CD14-positive monocyte (primary cell): ENCODE results near the gene KCNJ2. TPM values are rescaled to one million over a fixed set of nuclear protein-coding genes. Genes with fewer than 3 reads are reported as not detected.

Experiments
- DNase-seq, 3 donors: peaks; one replicate each; pipeline ENCODE4 v3.0.0-alpha.2; 2011 to 2022
- H2AFZ ChIP-seq: 2 replicates; pipeline ENCODE4 v1.6.0; 2012; ENCODE audit warnings: mild to moderate bottlenecking, low read depth, low read length, inconsistent platforms; ENCODE audit not compliant: insufficient read depth, poor library complexity, severe bottlenecking
- H3K27ac ChIP-seq, 2 donors: 1 replicate in 1 of 2; 2 replicates in 1 of 2; pipeline ENCODE4 v1.5.1; 2012 to 2013; ENCODE audit warnings: low read length in 2 of 2, control low read depth in 1 of 2, inconsistent platforms in 1 of 2, low read depth in 1 of 2, mild to moderate bottlenecking in 1 of 2
- H3K27me3 ChIP-seq, 2 donors: one replicate each; pipeline versions ENCODE4 v1.6.0 to v1.6.1; 2011 to 2013; ENCODE audit warnings: low read length in 2 of 2; ENCODE audit not compliant: control insufficient read depth in 2 of 2, insufficient read depth in 2 of 2
- H3K36me3 ChIP-seq, 2 donors: replicated peaks in 1 of 2; 1 replicate in 1 of 2; 2 replicates in 1 of 2; pipeline versions ENCODE4 v1.5.1 to v1.6.1; 2012 to 2013; ENCODE audit warnings: low read length in 2 of 2, control low read depth in 1 of 2, inconsistent platforms in 1 of 2, mild to moderate bottlenecking in 1 of 2; ENCODE audit not compliant: insufficient read depth in 2 of 2, control insufficient read depth in 1 of 2
- H3K4me1 ChIP-seq, 2 donors: 1 replicate in 1 of 2; 2 replicates in 1 of 2; pipeline versions ENCODE4 v1.5.1 to v1.6.1; 2012 to 2013; ENCODE audit warnings: low read length in 2 of 2, control low read depth in 1 of 2, inconsistent platforms in 1 of 2, mild to moderate bottlenecking in 1 of 2, moderate library complexity in 1 of 2; ENCODE audit not compliant: insufficient read depth in 2 of 2, control insufficient read depth in 1 of 2
- H3K4me2 ChIP-seq: replicated peaks from 2 replicates; pipeline ENCODE3; 2012; ENCODE audit warnings: low read length, moderate library complexity, mild to moderate bottlenecking; ENCODE audit not compliant: poor library complexity, severe bottlenecking; ENCODE audit errors: extremely low read depth
- H3K4me3 ChIP-seq, 3 experiments: fragments of 200-600 bp in 1 of 3; sonication (generic) in 1 of 3; replicated peaks in 1 of 3; 1 replicate in 2 of 3; 2 replicates in 1 of 3; pipeline ENCODE4 v1.5.1; 2011 to 2013; ENCODE audit warnings: low read length in 3 of 3, mild to moderate bottlenecking in 3 of 3, control low read depth in 2 of 3, low read depth in 2 of 3, inconsistent platforms in 1 of 3, moderate library complexity in 1 of 3
- H3K79me2 ChIP-seq: 2 replicates; pipeline ENCODE4 v1.6.0; 2012; ENCODE audit warnings: mild to moderate bottlenecking, control low read depth, inconsistent platforms, low read length, moderate library complexity; ENCODE audit not compliant: insufficient read depth
- H3K9ac ChIP-seq: 2 replicates; pipeline ENCODE4 v1.6.0; 2017; ENCODE audit warnings: low read length, mild to moderate bottlenecking; ENCODE audit not compliant: insufficient read depth, poor library complexity, severe bottlenecking
- H3K9me3 ChIP-seq, 2 donors: replicated peaks in 1 of 2; 1 replicate in 1 of 2; 2 replicates in 1 of 2; pipeline versions ENCODE4 v1.5.1 to v1.6.1; 2012 to 2013; ENCODE audit warnings: low read length in 2 of 2, control low read depth in 1 of 2; ENCODE audit not compliant: control insufficient read depth in 1 of 2, insufficient read depth in 1 of 2
- H4K20me1 ChIP-seq: 2 replicates; pipeline ENCODE4 v1.6.0; 2012; ENCODE audit warnings: mild to moderate bottlenecking, low read length, control low read depth, moderate library complexity; ENCODE audit not compliant: insufficient read depth
- H3K27ac Mint-ChIP-seq, 7 donors: one replicate each; pipeline ENCODE4 v1.8.0; 2020; ENCODE audit warnings: mild to moderate bottlenecking in 7 of 7, mixed read lengths in 7 of 7, moderate library complexity in 6 of 7, inconsistent platforms in 2 of 7
- H3K27me3 Mint-ChIP-seq, 3 donors: one replicate each; pipeline ENCODE4 v1.8.0; 2021 to 2022; ENCODE audit warnings: low read depth in 3 of 3, mild to moderate bottlenecking in 3 of 3, mixed read lengths in 3 of 3, moderate library complexity in 3 of 3, inconsistent platforms in 1 of 3
- H3K36me3 Mint-ChIP-seq, 2 donors: one replicate each; pipeline ENCODE4 v1.8.0; 2020; ENCODE audit warnings: mixed read lengths in 2 of 2, inconsistent platforms in 1 of 2, mild to moderate bottlenecking in 1 of 2
- H3K4me1 Mint-ChIP-seq: one replicate; pipeline ENCODE4 v1.8.0; 2020; ENCODE audit warnings: mild to moderate bottlenecking, mixed read lengths
- H3K4me3 Mint-ChIP-seq, 2 donors: one replicate each; pipeline ENCODE4 v1.8.0; 2020; ENCODE audit warnings: mild to moderate bottlenecking in 2 of 2, mixed read lengths in 2 of 2, moderate library complexity in 1 of 2
- H3K9me3 Mint-ChIP-seq, 7 donors: one replicate each; pipeline ENCODE4 v1.8.0; 2020 to 2022; ENCODE audit warnings: mixed read lengths in 7 of 7, mild to moderate bottlenecking in 6 of 7, moderate library complexity in 6 of 7, inconsistent platforms in 2 of 7
- CTCF ChIP-seq: fragments of 200-600 bp; IDR thresholded peaks from one replicate; pipeline ENCODE4 v1.8.0; 2022; ENCODE audit warnings: antibody characterized with exemption, mild to moderate bottlenecking
- WGBS: methylation state at CpG from one replicate; pipeline ENCODE4 v1.1.5; 2013; ENCODE audit warnings: missing lambda C conversion rate; ENCODE audit not compliant: insufficient coverage; 5-methylcytosine and 5-hydroxymethylcytosine counted together
- intact Hi-C, 2 donors: fragments of 100-400 bp; cut with micrococcal nuclease; formaldehyde crosslinking; loops; one replicate each; pipeline versions ENCODE4 v1.15.0 to v1.15.1; 2023
- polyA plus RNA-seq, 3 donors: library from polyadenylated mRNA; depleted of rRNA in 1 of 3; unstranded in 2 of 3; stranded (reverse) in 1 of 3; fragments of 300-500 nt in 2 of 3; fragments of >200 nt in 1 of 3; fragmentation: Illumina TruSeq in 2 of 3; gene quantifications; 1 replicate in 2 of 3; 2 replicates in 1 of 3; pipeline ENCODE4 v1.2.3, GENCODE V29; 2012 to 2021

KCNJ2 gene
- polyA plus RNA-seq, 3 donors: 0.37 to 2.0 (median 1.7) TPM

DNA sequence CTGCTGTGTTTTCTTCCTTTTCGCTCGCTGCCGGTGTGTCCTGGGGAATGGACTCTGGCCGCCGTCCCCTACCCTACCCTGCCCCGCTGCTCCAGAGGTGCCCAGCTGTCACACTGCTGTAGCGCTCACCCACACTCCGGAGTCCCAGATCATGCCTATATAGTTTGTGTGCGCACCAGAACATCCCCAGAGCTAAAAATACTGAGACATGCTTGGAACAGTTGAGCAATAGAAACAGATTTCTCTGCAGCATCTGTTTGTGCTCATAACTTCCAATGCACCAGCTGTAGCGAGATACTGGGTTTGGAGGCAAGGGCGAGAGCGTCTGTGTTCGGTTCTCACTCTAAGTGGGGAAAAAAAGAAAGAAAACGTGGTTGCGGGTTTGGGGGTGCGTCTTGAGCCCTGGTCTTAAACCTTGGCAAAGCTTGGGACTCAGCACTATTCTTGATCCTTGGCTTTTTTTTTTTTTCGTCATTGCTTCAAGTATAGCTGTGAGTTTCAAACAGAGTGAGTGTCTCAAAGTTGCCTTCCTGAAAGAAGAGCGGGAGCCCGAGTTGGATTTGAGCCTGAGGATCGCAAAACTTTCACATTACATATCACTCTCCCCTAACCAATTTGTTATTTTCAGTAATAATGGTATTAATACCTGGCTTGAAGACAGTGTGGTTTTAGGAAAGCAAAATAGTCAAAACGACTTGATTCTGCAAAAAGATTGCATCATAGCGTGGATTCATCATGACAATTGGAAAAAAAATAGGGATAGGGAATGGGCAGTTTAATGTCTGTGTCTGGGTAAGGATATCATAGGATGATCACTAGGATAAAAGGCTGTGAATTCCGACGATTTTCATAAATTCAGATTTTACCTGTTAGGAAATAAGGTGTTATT, 621 bp downstream of the KCNJ2 start:
- H3K9ac ChIP-seq: peak overlapping the region; percentile 74
- peak overlapping the region; percentile 96 to 100 for H3K4me3 Mint-ChIP-seq
- H3K4me1 ChIP-seq: peaks cover 34 to 55% of the 10 kb centered on the region in 2 donors
- H3K27ac ChIP-seq: peak overlapping the region; percentile 3 to 87
- H3K4me2 ChIP-seq: peak overlapping the region; percentile 87
- peaks cover 56% of the 10 kb centered on the region for H3K79me2 ChIP-seq
- H3K9me3 ChIP-seq: peaks cover 2% of the 10 kb centered on the region in 2 donors
- peaks cover 5 to 10% of the 10 kb centered on the region in 2 donors for H3K36me3 ChIP-seq
- H3K27me3 Mint-ChIP-seq: peaks cover 0 to 2% (median 0%) of the 10 kb centered on the region in 3 donors
- no peak for TF ChIP-seq CTCF
- H3K9me3 Mint-ChIP-seq: peaks cover 0 to 3% (median 1%) of the 10 kb centered on the region in 7 donors
- peak overlapping the region; percentile 58 to 97 (median 88) for H3K4me3 ChIP-seq
- intact Hi-C loops: loop anchor here in 1 of 2 donors (2.0 kb wide), 1 partner anchor 125 kb away; no protein-coding TSS in a partner anchor
- H2AFZ ChIP-seq: peak overlapping the region; percentile 93
- peaks cover 60% of the 10 kb centered on the region for H3K4me1 Mint-ChIP-seq
- H3K27ac Mint-ChIP-seq: peak overlapping the region; percentile 86 to 96 (median 93)
- H3K27me3 ChIP-seq: no peaks in the 10 kb centered on the region
- DNase-seq: peak in 1 of 3 donors; percentile 2
- peaks cover 6 to 11% of the 10 kb centered on the region in 2 donors for H3K36me3 Mint-ChIP-seq
- H4K20me1 ChIP-seq: peaks cover 54% of the 10 kb centered on the region
- 5% methylated on average over 19 of the region's 24 CpGs for WGBS

DNA sequence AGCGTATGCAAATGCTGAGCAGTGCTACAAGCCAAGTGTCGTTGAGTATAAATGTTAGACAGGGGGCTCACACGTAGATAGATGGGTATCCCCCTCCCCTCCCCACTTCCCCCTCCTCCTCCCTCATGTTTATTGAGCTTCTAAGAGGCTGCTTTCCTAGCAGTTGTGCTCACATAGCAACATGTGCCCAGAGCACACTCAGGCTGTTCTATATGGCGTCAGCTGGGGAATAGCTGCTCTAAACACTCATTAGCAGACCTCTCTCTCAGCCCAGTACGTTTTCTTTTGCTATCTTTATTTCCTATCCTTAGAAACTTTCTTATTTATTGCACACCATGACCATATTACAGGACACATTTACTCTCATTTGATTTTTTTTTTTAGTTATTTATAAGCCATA, 1.8 kb downstream of the KCNJ2 start:
- H3K36me3 ChIP-seq: peaks cover 17 to 22% of the 10 kb centered on the region in 2 donors
- H3K36me3 Mint-ChIP-seq: peaks cover 19 to 23% of the 10 kb centered on the region in 2 donors
- H3K27me3 Mint-ChIP-seq: peaks cover 0 to 2% (median 0%) of the 10 kb centered on the region in 3 donors
- TF ChIP-seq CTCF: no peak
- WGBS: 63% methylated on average over 1 of the region's 5 CpGs
- peak overlapping the region; percentile 87 for H3K4me2 ChIP-seq
- H3K4me1 ChIP-seq: peaks cover 34 to 55% of the 10 kb centered on the region in 2 donors
- H2AFZ ChIP-seq: no peak overlapping the region
- no peak for DNase-seq
- peaks cover 0 to 11% (median 6%) of the 10 kb centered on the region in 7 donors for H3K9me3 Mint-ChIP-seq
- H3K4me3 Mint-ChIP-seq: peak overlapping the region; percentile 96 to 100
- H3K79me2 ChIP-seq: peaks cover 66% of the 10 kb centered on the region
- peak overlapping the region; percentile 58 to 97 (median 88) for H3K4me3 ChIP-seq
- H3K27ac ChIP-seq: no peak overlapping the region
- H3K27ac Mint-ChIP-seq: no peak overlapping the region
- H3K9ac ChIP-seq: no peak overlapping the region
- intact Hi-C loops: no loop called here
- H3K4me1 Mint-ChIP-seq: peaks cover 63% of the 10 kb centered on the region
- H3K9me3 ChIP-seq: peaks cover 6 to 8% of the 10 kb centered on the region in 2 donors
- no peaks in the 10 kb centered on the region for H3K27me3 ChIP-seq
- H4K20me1 ChIP-seq: peaks cover 66% of the 10 kb centered on the region
